B cell (primary cell): ENCODE results near the gene TUBA1B. TPM values are rescaled to one million over a fixed set of nuclear protein-coding genes. Genes with fewer than 3 reads are reported as not detected.

Source experiments
- ATAC-seq: fragments of 200-7000 bp; cut with Tn5 transposase; one replicate; pipeline ENCODE4 v1.10.0; 2021; ENCODE audit warnings: low read depth, mild to moderate bottlenecking, moderate number of reproducible peaks, moderate library complexity
- CTCF ChIA-PET: fragments of 350-600 bp; sonication (Branson Sonifier 250); formaldehyde crosslinking; loops from one replicate; lab custom pipeline; 2021; ENCODE audit warnings: antibody characterized with exemption, inconsistent platforms; lab: Charles Lee
- POLR2A ChIA-PET: fragments of 350-600 bp; sonication (Branson Sonifier 250); formaldehyde crosslinking; loops from one replicate; lab custom pipeline; 2021; ENCODE audit warnings: antibody characterized with exemption; lab: Charles Lee
- DNase-seq: peaks from one replicate; pipeline ENCODE4 v3.0.0; 2013
- H2AFZ ChIP-seq: 2 replicates; pipeline ENCODE4 v1.6.1; 2012; ENCODE audit warnings: mild to moderate bottlenecking, low read depth, low read length; ENCODE audit not compliant: insufficient read depth, poor library complexity, severe bottlenecking
- H3K27ac ChIP-seq, 2 donors: 1 replicate in 1 of 2; 2 replicates in 1 of 2; pipeline ENCODE4 v1.5.1; 2012 to 2013; ENCODE audit warnings: low read length in 2 of 2, mild to moderate bottlenecking in 2 of 2, moderate library complexity in 1 of 2
- H3K27me3 ChIP-seq, 4 experiments: fragments of 200-600 bp in 1 of 4; sonication (generic) in 1 of 4; replicated peaks in 1 of 4; 1 replicate in 2 of 4; 2 replicates in 2 of 4; pipeline versions ENCODE4 v1.6.1 to v1.7.0; 2013 to 2016; ENCODE audit warnings: low read length in 3 of 4, mild to moderate bottlenecking in 2 of 4, mixed read lengths in 1 of 4, moderate library complexity in 1 of 4; ENCODE audit not compliant: insufficient read depth in 4 of 4, control insufficient read depth in 3 of 4; ENCODE audit errors: control extremely low read depth in 1 of 4
- H3K36me3 ChIP-seq, 2 experiments: replicated peaks in 1 of 2; 1 replicate in 1 of 2; 2 replicates in 1 of 2; pipeline versions ENCODE4 v1.6.1 to v1.7.1; 2013; ENCODE audit warnings: low read length in 1 of 2; ENCODE audit not compliant: insufficient read depth in 2 of 2, control insufficient read depth in 1 of 2; ENCODE audit errors: control extremely low read depth in 1 of 2, extremely low read depth in 1 of 2
- H3K4me1 ChIP-seq, 2 donors: fragments of 200-600 bp in 1 of 2; sonication (generic) in 1 of 2; 1 replicate in 1 of 2; 2 replicates in 1 of 2; pipeline versions ENCODE4 v1.5.1 to v1.6.1; 2013 to 2017; ENCODE audit warnings: low read length in 2 of 2; ENCODE audit not compliant: control insufficient read depth in 2 of 2, insufficient read depth in 2 of 2
- H3K4me2 ChIP-seq: replicated peaks from 2 replicates; pipeline ENCODE3; 2012; ENCODE audit warnings: mild to moderate bottlenecking, low read depth, low read length; ENCODE audit not compliant: poor library complexity, severe bottlenecking
- H3K4me3 ChIP-seq, 5 experiments: fragments of 200-600 bp in 1 of 5; sonication (generic) in 1 of 5; 1 replicate in 3 of 5; 2 replicates in 2 of 5; pipeline versions ENCODE4 v1.5.1 to v1.7.0; 2011 to 2016; ENCODE audit warnings: low read length in 4 of 5, mild to moderate bottlenecking in 4 of 5, low read depth in 2 of 5, control low read depth in 1 of 5, moderate library complexity in 1 of 5; ENCODE audit not compliant: insufficient read depth in 1 of 5; ENCODE audit errors: control extremely low read depth in 1 of 5, extremely low read depth in 1 of 5
- H3K79me2 ChIP-seq: fragments of 200-600 bp; sonication (generic); one replicate; pipeline ENCODE4 v1.6.0; 2016; ENCODE audit warnings: low read length; ENCODE audit not compliant: control insufficient read depth, insufficient read depth
- H3K9ac ChIP-seq: fragments of 200-600 bp; sonication (generic); 2 replicates; pipeline ENCODE4 v1.6.1; 2017; ENCODE audit warnings: mild to moderate bottlenecking, low read length, moderate library complexity
- H3K9me3 ChIP-seq, 3 donors: one replicate each; pipeline versions ENCODE4 v1.6.1 to v1.7.1; 2013; ENCODE audit warnings: low read length in 2 of 3; ENCODE audit not compliant: control insufficient read depth in 2 of 3, insufficient read depth in 1 of 3; ENCODE audit errors: control extremely low read depth in 1 of 3
- H4K20me1 ChIP-seq: 2 replicates; pipeline ENCODE4 v1.6.0; 2012; ENCODE audit warnings: mild to moderate bottlenecking, low read length; ENCODE audit not compliant: insufficient read depth, control insufficient read depth, poor library complexity, severe bottlenecking
- H3K27ac Mint-ChIP-seq: one replicate; pipeline ENCODE4 v1.8.0; 2021; ENCODE audit warnings: mixed read lengths
- H3K27me3 Mint-ChIP-seq: one replicate; pipeline ENCODE4 v1.8.0; 2021; ENCODE audit warnings: mixed read lengths
- H3K4me1 Mint-ChIP-seq: one replicate; pipeline ENCODE4 v1.8.0; 2021; ENCODE audit warnings: mixed read lengths
- H3K4me3 Mint-ChIP-seq: one replicate; pipeline ENCODE4 v1.8.0; 2021; ENCODE audit warnings: mixed read lengths
- H3K9me3 Mint-ChIP-seq: one replicate; pipeline ENCODE4 v1.8.0; 2022; ENCODE audit warnings: mixed read lengths; ENCODE audit not compliant: insufficient read depth
- CTCF ChIP-seq: fragments of 200-600 bp; IDR thresholded peaks from one replicate; pipeline ENCODE4 v1.8.0; 2022; ENCODE audit warnings: antibody characterized with exemption, mild to moderate bottlenecking
- EZH2 ChIP-seq: IDR thresholded peaks from 2 replicates; pipeline ENCODE4 v1.6.1; 2012; ENCODE audit warnings: borderline replicate concordance, low read depth, mild to moderate bottlenecking, moderate library complexity, low read length; ENCODE audit not compliant: insufficient read depth, poor library complexity, severe bottlenecking
- WGBS: methylation state at CpG from one replicate; pipeline ENCODE4 v1.1.5; 2013; ENCODE audit warnings: missing lambda C conversion rate; ENCODE audit not compliant: insufficient coverage; 5-methylcytosine and 5-hydroxymethylcytosine counted together
- intact Hi-C: fragments of 100-400 bp; cut with micrococcal nuclease; formaldehyde crosslinking; loops from one replicate; pipeline ENCODE4 v1.10.0; 2022
- polyA minus RNA-seq: library from RNA; depleted of rRNA, polyadenylated mRNA; stranded (reverse); fragments of >200 nt; gene quantifications from 2 replicates; pipeline ENCODE4 v1.2.3, GENCODE V29; 2012
- polyA plus RNA-seq: library from polyadenylated mRNA; depleted of rRNA; stranded (reverse); fragments of >200 nt; gene quantifications from 2 replicates; pipeline ENCODE4 v1.2.3, GENCODE V29; 2012
- total RNA-seq, 2 donors: library from RNA; stranded (reverse); fragments of 120-200 nt in 1 of 2; gene quantifications; 1 replicate in 1 of 2; 2 replicates in 1 of 2; pipeline versions ENCODE4 v1.2.3 to v1.2.4, GENCODE V29; 2013 to 2022

TUBA1B gene
- total RNA-seq (323 and 327 TPM in 2 replicates), polyA plus RNA-seq (370 and 615 TPM in 2 replicates), polyA minus RNA-seq (428 and 520 TPM in 2 replicates)
- total RNA-seq (2013), result 245 TPM

- intact Hi-C loops, result loop anchor here (2.0 to 5.0 kb wide), 3 partner anchors 30 to 491 kb away; partner anchors contain the start of genes KMT2D and PRPF40B
- TF ChIP-seq CTCF (no peak), EZH2 (no peak)
Measured at GRCh38 chr12:49131051-49131893, at the start of gene TUBA1B. Gene TUBA1B (minus strand): TSS chr12:49131395. CDS start chr12:49131300, 95 bp downstream.

More at GRCh38 chr12:49131051-49131893, at the start of gene TUBA1B:
- ChIA-PET CTCF (interaction anchor here (0.7 to 5.0 kb wide), 21 partner anchors 11 to 236 kb away, joined by 3 to 60 read pairs (median 4); partner anchors contain the start of genes KMT2D, LMBR1L, RHEBL1 and SPATS2), POLR2A (interaction anchor here (0.5 to 4.9 kb wide), 22 partner anchors 8 to 235 kb away, joined by 3 to 110 read pairs (median 5); partner anchors contain the start of genes ARF3, DHH, LMBR1L and RHEBL1)
- Histone ChIP-seq H3K9me3 (no peaks in the 10 kb centered on the region), H3K79me2 (peaks cover 37% of the 10 kb centered on the region), H3K27ac (peak within 1 kb of the TSS; percentile 93 to 98), H3K27me3 (no peaks in the 10 kb centered on the region), H3K4me1 (peaks cover 28 to 36% of the 10 kb centered on the region in 2 donors), H3K4me3 (peak within 1 kb of the TSS; percentile 94 to 100 (median 100)), H2AFZ (peak within 1 kb of the TSS; percentile 67), H3K9ac (peak within 1 kb of the TSS; percentile 99), H3K36me3 (peaks cover 11 to 33% of the 10 kb centered on the region in 2 experiments), H4K20me1 (peaks cover 32% of the 10 kb centered on the region), H3K4me2 (peak within 1 kb of the TSS; percentile 96)
- H3K4me1 Mint-ChIP-seq, result peaks cover 56% of the 10 kb centered on the region
- H3K27me3 Mint-ChIP-seq, result no peaks in the 10 kb centered on the region
- H3K9me3 Mint-ChIP-seq, result no peaks in the 10 kb centered on the region
- DNase-seq (peak; percentile 96), ATAC-seq (peak; percentile 80)
- peak within 1 kb of the TSS; percentile 97 for H3K4me3 Mint-ChIP-seq
- WGBS, result under 1% methylated on average over 79 of the region's 79 CpGs
- H3K27ac Mint-ChIP-seq, result peak within 1 kb of the TSS; percentile 99
